IPS DF 19.7 (cell line): ENCODE data around the gene INSR.
"Not testable (repeated sequence)": the region's sequence is repeated elsewhere in the genome, so short reads cannot be mapped to it uniquely, and the experiment has no call there.

Source experiments
- DNase-seq: peaks from one replicate; pipeline ENCODE4 v3.0.0-alpha.2; 2013; ENCODE audit warnings: low read depth, low spot score

Gene INSR

GRCh38 chr19:7293762-7294557 lies at the start of gene INSR:
TSS of gene INSR (minus strand) at chr19:7294414. CDS start at chr19:7293891, 523 bp downstream.
- DNase-seq, result no peak

- DNase-seq, result no peak
These were observed 47.9 kb upstream of the INSR start for GRCh38 chr19:7342143-7342542.

- DNase-seq, result peak; percentile 33
These were observed 47.0 kb upstream of the INSR start for GRCh38 chr19:7340959-7341837.

- no peak for DNase-seq
These were observed 43.4 kb upstream of the INSR start for GRCh38 chr19:7337380-7338194.

- no peak for DNase-seq
These were observed 42.2 kb upstream of the INSR start for GRCh38 chr19:7336321-7336973.

- no peak for DNase-seq
These were observed 39.2 kb upstream of the INSR start for GRCh38 chr19:7333198-7334118.

- no peak for DNase-seq
These were observed 37.2 kb upstream of the INSR start for GRCh38 chr19:7331446-7331845.

- no peak for DNase-seq
These were observed 34.4 kb upstream of the INSR start for GRCh38 chr19:7328647-7329046.

GRCh38 chr19:7327802-7328201 lies 33.6 kb upstream of the INSR start:
- DNase-seq, result no peak

- DNase-seq, result peak; percentile 71
These were observed 32.1 kb upstream of the INSR start for GRCh38 chr19:7326105-7326877.

GRCh38 chr19:7318176-7318575 lies 24.0 kb upstream of the INSR start:
- no peak for DNase-seq

- DNase-seq, result no peak
These were observed 18.6 kb upstream of the INSR start for GRCh38 chr19:7312816-7313215.

GRCh38 chr19:7311911-7312310 lies 17.7 kb upstream of the INSR start:
- DNase-seq, result no peak

GRCh38 chr19:7308327-7308726 lies 14.1 kb upstream of the INSR start:
- not testable (repeated sequence) for DNase-seq

GRCh38 chr19:7307590-7308218 lies 13.5 kb upstream of the INSR start:
- DNase-seq, result no peak

GRCh38 chr19:7304200-7304599 lies 10.0 kb upstream of the INSR start:
- DNase-seq, result no peak

- no peak for DNase-seq
These were observed 9.3 kb upstream of the INSR start for GRCh38 chr19:7303470-7303869.

- DNase-seq, result no peak
These were observed 7.3 kb upstream of the INSR start for GRCh38 chr19:7301525-7301924.

GRCh38 chr19:7297742-7298141 lies 3.5 kb upstream of the INSR start:
- DNase-seq, result no peak
